ENCODE results near the gene SERPINA4.

The SERPINA4 gene

DNA sequence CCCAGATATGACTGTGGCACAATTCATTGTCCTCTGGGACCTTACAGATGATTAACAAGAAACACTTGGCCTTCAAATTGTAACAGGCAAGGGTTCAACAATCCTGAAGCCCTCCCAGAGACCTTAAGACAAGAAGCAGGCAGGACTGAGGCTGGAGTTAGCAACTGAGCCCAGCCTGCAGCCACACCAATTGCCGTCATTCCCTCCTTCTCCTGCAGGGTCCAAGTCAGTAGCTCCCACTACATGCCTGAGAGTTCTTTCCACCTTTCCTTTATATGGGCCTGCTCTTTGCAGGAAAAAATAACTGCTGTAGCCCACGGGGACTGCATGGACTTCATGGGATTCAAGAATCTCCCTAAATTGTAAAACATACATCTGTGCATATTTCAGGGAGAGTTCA, 2.4 kb upstream of the SERPINA4 start:
- H3K4me3 ChIP-seq (ENCODE audit: control insufficient read depth, low read depth, low read length): no peak overlapping the region
- no peak for DNase-seq (ENCODE audit: low read depth)
- TF ChIP-seq, protein P1, sequence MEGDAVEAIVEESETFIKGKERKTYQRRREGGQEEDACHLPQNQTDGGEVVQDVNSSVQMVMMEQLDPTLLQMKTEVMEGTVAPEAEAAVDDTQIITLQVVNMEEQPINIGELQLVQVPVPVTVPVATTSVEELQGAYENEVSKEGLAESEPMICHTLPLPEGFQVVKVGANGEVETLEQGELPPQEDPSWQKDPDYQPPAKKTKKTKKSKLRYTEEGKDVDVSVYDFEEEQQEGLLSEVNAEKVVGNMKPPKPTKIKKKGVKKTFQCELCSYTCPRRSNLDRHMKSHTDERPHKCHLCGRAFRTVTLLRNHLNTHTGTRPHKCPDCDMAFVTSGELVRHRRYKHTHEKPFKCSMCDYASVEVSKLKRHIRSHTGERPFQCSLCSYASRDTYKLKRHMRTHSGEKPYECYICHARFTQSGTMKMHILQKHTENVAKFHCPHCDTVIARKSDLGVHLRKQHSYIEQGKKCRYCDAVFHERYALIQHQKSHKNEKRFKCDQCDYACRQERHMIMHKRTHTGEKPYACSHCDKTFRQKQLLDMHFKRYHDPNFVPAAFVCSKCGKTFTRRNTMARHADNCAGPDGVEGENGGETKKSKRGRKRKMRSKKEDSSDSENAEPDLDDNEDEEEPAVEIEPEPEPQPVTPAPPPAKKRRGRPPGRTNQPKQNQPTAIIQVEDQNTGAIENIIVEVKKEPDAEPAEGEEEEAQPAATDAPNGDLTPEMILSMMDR (IDR thresholded peaks at IDR 0.05; ENCODE audit: control insufficient read depth, insufficient read depth, low read depth, low read length, missing control alignments): no peak

DNA sequence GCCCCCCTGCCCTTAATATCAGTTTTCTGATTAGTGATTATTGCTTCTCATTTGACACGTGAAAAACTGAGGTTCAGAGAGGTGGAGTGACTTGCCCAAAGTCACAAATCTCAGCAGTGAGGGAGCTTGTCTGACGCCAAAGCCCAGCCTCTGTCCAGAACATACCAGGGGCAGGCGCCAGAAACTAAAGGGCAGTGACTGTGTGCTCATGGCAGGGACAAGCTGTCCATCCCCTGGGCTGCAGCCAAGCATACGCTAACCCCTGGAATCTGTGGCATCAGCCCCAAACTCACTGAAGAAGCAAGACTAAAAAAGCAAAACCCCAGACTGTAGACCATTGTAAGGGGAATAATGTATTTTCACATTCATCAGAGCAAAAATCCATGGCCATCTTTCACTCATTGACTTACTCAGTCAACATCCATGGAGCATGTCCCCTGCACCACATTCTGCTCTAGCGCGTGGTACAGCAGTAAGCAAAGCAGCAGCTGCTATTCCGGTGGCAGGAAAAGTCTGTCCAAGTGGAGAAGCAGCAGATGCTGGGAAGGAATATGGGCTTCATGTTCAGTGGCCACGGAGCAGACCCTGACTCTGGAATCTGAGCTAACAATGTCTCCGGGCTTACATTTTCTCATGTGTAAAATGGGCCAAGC, 1.5 kb upstream of the SERPINA4 start:
- TF ChIP-seq, protein P1 (IDR thresholded peaks at IDR 0.05; ENCODE audit: control insufficient read depth, insufficient read depth, low read depth, low read length, missing control alignments): no peak
- no peak overlapping the region for H3K4me3 ChIP-seq (ENCODE audit: control insufficient read depth, low read depth, low read length)
- DNase-seq (ENCODE audit: low read depth): no peak

DNA sequence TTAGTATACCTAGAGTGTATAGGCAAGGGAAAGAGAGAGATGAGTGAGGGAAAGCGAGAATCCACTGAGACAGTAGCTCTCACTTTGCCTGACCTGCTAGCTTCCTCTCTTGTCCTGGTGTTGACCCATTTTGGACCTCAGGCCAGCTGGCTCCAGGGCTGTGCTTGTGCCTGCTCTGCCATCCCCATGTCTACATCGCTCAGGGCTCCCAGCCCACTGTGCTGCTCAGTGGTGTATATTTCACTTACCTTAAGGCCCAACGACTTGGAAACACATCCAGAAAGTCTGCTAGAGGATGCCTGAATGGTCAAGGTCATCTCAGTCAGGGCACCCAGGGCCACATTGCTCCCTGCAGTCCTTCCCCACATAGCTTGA, 964 bp upstream of the SERPINA4 start:
- TF ChIP-seq, protein P1 (IDR thresholded peaks at IDR 0.05; ENCODE audit: control insufficient read depth, insufficient read depth, low read depth, low read length, missing control alignments): no peak
- DNase-seq (ENCODE audit: low read depth): no peak
- no peak overlapping the region for H3K4me3 ChIP-seq (ENCODE audit: control insufficient read depth, low read depth, low read length)

DNA sequence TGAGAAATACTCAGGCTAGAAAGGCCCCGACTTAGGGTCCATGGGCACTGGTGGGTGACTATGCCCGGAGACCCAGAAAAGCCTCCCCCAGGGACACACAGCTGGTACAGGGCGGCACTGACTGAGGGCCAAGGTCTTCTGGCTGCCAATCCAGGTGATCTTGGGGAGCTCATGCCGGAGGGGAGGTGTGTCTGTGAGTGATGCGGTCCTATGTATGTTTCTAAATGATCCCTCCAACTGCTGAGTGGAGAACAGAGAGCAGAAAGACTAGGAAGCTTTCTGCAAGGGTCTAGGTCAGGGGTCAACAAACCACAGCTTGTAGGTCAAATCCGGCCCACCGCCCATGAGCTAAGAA, 391 bp downstream of the SERPINA4 start:
- DNase-seq (ENCODE audit: low read depth): no peak
- no peak overlapping the region for H3K4me3 ChIP-seq (ENCODE audit: control insufficient read depth, low read depth, low read length)
- TF ChIP-seq, protein P1 (IDR thresholded peaks at IDR 0.05; ENCODE audit: control insufficient read depth, insufficient read depth, low read depth, low read length, missing control alignments): no peak

DNA sequence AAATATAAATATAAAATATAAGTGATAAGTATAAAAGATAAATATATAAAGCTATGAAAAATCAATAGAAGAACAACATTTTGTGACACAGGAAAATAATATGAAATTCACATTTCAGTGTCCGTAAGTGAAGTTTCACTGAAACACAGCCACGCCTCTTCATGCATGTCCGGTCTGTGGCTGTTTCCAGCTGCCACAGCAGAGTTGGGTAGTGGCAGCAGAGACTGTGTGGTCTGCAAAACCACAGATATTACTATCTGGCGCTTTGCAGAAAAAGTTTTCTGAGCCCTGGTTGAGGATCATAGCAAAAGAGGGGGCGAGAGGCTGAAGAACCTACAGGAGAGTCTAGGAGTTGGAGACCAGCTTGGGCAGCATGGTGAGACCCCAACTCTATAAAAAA, 780 bp downstream of the SERPINA4 start:
- no peak for DNase-seq (ENCODE audit: low read depth)
- H3K4me3 ChIP-seq (ENCODE audit: control insufficient read depth, low read depth, low read length): no peak overlapping the region
- TF ChIP-seq, protein P1 (IDR thresholded peaks at IDR 0.05; ENCODE audit: control insufficient read depth, insufficient read depth, low read depth, low read length, missing control alignments): no peak

DNA sequence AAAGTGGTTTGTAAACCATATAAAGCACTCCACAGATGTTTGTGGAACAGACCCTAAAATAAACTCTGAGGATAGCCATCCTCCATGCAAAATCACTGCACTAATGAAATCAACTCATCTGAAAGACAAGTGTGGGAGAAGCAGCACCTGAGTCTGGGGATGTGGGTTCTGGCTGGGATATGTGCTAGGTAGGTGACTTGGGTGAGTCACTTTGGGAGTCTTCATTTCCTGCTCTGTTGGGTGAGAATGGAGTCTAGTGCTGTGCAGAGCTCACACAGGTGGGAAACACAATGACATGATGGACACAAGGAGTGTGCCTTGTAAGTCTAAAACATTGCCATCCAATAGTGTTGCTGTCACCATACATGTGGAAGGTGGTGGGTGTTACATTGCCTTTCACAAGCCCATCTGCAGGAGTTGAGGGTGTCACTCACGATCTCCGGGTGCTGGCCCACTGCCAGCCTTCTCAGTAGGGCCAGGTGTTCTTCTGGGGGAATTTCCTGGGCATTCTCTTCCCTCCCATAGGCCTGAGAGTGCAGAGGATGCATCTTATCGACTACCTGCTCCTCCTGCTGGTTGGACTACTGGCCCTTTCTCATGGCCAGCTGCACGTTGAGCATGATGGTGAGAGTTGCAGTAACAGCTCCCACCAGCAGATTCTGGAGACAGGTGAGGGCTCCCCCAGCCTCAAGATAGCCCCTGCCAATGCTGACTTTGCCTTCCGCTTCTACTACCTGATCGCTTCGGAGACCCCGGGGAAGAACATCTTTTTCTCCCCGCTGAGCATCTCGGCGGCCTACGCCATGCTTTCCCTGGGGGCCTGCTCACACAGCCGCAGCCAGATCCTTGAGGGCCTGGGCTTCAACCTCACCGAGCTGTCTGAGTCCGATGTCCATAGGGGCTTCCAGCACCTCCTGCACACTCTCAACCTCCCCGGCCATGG, 2.0 kb downstream of the SERPINA4 start:
- DNase-seq (ENCODE audit: low read depth): no peak
- TF ChIP-seq, protein P1 (IDR thresholded peaks at IDR 0.05; ENCODE audit: control insufficient read depth, insufficient read depth, low read depth, low read length, missing control alignments): no peak
- no peak overlapping the region for H3K4me3 ChIP-seq (ENCODE audit: control insufficient read depth, low read depth, low read length)
